ENCODE data around the gene BEGAIN.

DNA sequence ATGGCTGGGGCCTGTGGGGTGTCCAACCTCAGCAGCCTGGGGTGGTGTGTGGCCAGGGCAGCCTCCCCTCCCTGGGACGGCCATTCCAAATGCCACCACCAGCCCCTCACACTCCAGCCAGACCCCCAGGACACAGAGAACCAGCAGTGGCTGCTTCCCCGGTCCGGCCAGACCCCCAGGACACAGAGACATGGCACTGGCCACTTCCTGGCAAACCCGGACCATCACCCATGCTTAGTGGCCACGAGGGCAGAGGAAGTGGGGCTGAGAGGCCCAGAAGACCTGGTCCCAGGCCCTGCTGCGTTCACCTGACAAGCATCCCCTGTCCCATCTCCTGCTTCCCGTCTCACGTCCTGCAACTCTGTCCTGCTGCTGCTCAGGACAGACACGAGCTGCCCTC lies 26.7 kb downstream of the BEGAIN start:
- TF ChIP-seq, protein P1, sequence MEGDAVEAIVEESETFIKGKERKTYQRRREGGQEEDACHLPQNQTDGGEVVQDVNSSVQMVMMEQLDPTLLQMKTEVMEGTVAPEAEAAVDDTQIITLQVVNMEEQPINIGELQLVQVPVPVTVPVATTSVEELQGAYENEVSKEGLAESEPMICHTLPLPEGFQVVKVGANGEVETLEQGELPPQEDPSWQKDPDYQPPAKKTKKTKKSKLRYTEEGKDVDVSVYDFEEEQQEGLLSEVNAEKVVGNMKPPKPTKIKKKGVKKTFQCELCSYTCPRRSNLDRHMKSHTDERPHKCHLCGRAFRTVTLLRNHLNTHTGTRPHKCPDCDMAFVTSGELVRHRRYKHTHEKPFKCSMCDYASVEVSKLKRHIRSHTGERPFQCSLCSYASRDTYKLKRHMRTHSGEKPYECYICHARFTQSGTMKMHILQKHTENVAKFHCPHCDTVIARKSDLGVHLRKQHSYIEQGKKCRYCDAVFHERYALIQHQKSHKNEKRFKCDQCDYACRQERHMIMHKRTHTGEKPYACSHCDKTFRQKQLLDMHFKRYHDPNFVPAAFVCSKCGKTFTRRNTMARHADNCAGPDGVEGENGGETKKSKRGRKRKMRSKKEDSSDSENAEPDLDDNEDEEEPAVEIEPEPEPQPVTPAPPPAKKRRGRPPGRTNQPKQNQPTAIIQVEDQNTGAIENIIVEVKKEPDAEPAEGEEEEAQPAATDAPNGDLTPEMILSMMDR (IDR thresholded peaks at IDR 0.05), result no peak
- TF ChIP-seq POLR2A (IDR thresholded peaks at IDR 0.05), result no peak
